NCI-H2227 treated with DMSO at 0.1 percent for 48 hours (cell line): ENCODE results near the gene SDK2.

Source experiments
- DNase-seq: peaks from one replicate; lab custom pipeline; 2025; lab: John Stamatoyannopoulos, UW

SDK2 gene

DNA sequence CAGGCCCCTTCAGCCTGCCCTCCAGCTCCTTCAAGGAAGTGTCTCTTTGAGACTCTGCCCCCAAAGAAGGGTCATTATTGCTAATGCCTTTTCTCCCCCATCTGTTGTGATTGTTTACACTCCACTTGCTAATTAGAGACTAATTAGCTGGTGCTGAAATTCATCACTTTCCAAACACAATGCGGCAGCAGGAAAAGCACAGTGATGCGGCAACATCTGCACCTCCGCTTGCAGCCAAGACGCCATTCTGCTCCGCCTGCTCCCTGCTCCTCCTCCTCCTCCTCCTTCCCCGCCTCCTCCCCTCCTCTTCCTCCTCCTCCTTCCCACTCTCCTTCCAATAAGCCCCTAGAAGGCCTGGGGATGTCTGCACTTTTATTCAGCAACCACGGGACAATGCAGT, 110.5 kb downstream of the SDK2 start:
- no peak for DNase-seq

GRCh38 chr17:73533127-73533526, 111.1 kb downstream of the SDK2 start:
- no peak for DNase-seq

GRCh38 chr17:73532421-73532901, 111.8 kb downstream of the SDK2 start:
- DNase-seq, result no peak

DNA sequence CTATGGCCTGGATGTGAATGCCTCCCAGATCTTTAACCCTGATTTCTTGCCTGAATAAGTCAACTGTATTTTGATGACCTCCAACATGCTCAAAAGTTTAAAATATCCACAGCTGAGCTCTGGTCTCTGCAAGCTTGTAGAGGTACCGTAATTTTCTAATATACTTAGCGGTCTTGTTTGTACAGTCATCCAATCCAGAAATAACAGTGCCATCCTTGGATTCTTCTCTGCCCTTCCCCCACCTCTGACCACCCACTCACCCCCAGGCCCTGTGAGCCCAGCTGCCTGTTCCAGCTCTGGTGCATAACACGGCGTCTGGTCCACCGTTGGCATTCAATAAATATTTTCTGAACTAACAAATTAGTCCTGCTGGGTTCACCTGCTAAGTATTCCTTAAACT, 113.1 kb downstream of the SDK2 start:
- DNase-seq, result no peak

DNA sequence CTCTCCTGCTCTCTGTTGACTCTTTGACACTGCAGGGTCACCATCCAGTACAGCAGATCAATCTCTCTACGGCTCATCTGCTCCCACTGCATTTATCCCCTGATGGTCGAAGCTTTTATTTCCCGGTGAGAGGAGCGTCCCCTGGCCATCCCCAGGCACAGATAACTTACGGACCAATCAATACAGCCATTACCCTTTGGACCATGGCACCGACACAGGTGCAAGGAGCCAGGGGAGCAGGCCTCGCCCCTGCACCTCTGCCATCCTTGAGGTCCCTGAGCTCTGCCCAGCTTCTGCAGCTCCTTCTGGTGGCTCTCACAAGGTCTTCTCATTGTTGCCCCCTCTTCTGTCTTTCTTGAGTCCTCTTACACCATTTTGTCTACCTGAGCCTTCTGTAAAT, 115.6 kb downstream of the SDK2 start:
- no peak for DNase-seq

DNA sequence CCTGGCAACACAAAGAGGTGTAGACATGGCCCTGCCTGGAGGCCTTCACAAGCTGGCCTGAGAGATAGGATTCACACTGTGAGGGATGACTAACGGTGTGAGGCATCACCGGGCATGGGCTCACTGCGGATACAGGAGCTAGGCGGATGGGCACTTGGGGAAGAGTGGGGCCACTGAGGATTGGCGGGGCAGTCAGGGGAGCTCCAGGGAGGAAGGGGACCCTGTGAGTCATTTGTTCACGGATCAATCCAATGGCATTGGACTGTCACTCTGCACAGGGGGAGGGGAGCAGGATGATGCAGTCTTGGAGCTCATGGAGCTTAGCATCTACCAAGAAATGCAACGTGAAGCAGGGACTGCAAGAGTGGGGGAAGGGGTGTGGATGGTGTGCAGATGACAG, 117.3 kb downstream of the SDK2 start:
- no peak for DNase-seq

GRCh38 chr17:73524941-73525679, 119.1 kb downstream of the SDK2 start:
- DNase-seq, result no peak

GRCh38 chr17:73522696-73523095, 121.5 kb downstream of the SDK2 start:
- DNase-seq, result no peak

DNA sequence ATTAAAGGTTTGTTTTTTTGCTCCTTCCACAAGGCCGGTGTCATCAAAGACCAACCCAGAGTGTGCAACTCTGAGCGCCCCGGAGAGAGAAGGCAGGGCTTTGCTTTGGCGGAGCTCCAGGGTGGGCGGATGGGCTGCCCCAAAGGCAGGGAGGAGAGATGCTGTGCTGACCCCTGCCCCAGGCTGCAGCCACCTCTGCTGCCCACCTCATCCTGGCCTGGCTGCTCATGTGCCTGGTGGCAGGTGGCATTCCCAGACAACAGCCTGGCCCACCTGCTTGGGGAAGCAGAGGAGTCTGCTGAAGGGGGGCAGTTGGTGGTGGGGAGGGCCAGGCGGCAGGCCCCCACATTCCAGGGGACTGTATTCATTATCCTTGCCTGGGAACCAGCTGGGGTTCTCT, 122.1 kb downstream of the SDK2 start:
- no peak for DNase-seq

GRCh38 chr17:73521376-73521775, 122.9 kb downstream of the SDK2 start:
- no peak for DNase-seq

GRCh38 chr17:73520369-73520761, 123.9 kb downstream of the SDK2 start:
- no peak for DNase-seq

DNA sequence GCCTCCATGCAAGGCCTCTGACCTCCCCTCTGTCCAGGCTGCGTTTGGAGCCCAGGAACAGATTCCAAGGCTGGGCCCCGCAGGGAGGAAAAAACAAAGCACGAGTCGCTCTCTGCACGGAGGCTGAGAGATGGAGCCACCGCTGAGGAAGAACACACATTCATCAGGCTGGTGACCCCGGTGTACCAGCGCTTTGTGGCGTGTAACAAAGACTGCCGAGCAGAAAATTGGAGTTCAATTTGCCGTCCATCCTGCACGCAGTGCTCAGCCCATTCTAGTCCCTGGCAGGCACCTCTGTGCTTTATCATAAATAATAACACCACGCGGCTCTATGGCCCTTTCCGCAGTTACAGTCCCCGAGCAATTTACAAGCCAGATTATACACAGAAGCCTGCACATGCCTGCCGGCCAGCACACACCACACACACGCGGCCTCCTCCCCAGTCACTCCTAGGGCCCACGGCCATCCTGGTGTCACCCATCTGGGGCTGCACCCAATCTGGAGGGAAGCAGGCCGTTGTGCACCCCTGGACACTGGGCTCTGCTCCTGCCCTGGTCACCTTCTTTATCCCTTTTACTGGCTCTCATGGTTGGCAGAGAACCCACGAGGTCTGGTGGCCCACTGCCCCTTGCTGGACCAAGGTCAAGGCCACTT, 124.4 kb downstream of the SDK2 start:
- peak; percentile 87 for DNase-seq

DNA sequence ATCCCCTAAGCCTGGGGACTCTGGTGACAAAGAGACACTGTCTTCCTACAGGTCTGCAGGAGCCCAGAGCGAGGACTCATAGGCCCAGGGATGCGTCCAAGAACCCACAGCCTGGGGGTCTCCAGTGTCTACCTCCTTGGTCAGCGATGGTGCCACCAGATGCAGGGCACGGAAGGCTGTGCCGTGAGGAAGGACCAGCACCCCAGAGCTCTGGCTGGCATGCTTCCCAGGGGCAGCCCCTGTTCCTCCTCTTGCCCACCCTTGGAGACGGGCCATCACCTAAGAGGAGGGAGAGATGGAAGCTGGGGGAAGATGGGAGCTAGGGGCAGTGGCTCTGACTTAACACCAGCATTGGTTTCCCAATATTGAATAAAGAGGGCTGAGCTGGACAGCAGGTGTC, 125.2 kb downstream of the SDK2 start:
- DNase-seq, result no peak

- DNase-seq, result no peak
These were observed 127.8 kb downstream of the SDK2 start for GRCh38 chr17:73516431-73516830.

GRCh38 chr17:73514146-73514863, 129.9 kb downstream of the SDK2 start:
- no peak for DNase-seq

DNA sequence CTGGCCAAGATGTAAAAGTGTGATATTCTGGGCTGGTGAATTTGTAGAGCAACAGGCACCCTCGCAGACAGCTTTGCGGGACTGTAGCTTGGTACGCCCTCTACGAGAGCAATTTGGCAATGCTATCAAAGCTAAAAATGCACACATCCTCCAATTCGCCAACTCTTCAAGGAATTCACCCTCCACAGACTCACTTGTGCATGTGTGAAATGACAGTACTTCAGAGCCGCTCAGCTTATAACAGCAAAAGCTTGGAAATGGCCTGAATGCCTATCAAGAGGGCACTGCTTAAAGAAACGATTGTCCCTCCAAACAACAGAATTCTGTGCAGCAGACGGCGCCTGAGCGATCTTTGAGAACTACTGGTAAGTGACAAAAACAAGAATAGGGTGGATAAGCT, 130.8 kb downstream of the SDK2 start:
- no peak for DNase-seq

GRCh38 chr17:73511719-73512115, 132.5 kb downstream of the SDK2 start:
- no peak for DNase-seq

DNA sequence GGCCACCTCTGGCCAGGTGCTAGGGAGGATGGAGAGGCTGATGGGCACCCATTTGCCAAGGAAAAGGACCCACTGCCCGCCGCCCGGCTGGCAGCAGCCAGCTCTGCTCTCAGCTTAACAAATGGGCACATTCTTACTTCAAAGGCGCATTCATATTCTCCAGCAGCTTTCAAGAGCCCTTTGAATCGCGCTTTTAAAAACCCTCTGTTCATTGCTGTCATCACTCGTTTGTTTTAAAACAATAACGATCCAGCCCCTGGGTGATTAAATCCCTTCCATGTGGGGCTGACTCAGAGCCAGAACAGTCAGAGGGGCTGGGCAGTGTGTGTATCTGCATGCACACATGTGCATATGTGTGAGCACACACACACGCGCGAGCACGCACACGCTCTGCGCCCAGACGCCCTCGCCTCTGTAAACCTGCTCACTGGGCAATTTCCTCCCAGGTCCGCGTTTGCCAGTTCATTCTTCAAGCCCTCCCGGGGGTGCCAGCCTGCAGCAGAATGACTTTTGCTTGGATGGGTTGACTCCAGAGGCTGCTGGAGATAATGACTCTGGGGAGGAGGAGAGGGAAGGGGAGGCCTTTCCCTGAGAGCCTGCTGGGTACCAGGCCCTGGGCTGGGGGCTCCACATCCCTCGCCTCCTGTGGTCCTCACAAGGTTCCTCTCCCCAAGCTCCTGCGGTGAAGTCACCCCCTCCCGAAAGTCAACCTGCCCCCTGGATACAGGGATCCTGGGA, 133.1 kb downstream of the SDK2 start:
- DNase-seq, result peak; percentile 46

GRCh38 chr17:73508931-73509605, 135.2 kb downstream of the SDK2 start:
- no peak for DNase-seq

- DNase-seq, result no peak
These were observed 136.0 kb downstream of the SDK2 start for GRCh38 chr17:73508057-73508930.
